ENCODE data around the gene RASSF3.

- no peak for TF ChIP-seq CTCF (conservative IDR thresholded peaks at IDR 0.05; ENCODE audit: low read depth, low read length)
- TF ChIP-seq EZH2phosphoT487 (IDR thresholded peaks at IDR 0.05; ENCODE audit: borderline replicate concordance, low read length) = no peak
- no peak for TF ChIP-seq EZH2 (IDR thresholded peaks at IDR 0.05; ENCODE audit: low read length, unreplicated experiment)
Observed at GRCh38 chr12:64739778-64740177, 129.5 kb downstream of the RASSF3 start.
